Measurements from ENCODE around the gene RTKN2. TPM values are rescaled to one million over a fixed set of nuclear protein-coding genes. Genes with fewer than 3 reads are reported as not detected.

Gene RTKN2
- total RNA-seq, 2 donors from 2014 or later: 2.1 to 3.6 TPM

DNA sequence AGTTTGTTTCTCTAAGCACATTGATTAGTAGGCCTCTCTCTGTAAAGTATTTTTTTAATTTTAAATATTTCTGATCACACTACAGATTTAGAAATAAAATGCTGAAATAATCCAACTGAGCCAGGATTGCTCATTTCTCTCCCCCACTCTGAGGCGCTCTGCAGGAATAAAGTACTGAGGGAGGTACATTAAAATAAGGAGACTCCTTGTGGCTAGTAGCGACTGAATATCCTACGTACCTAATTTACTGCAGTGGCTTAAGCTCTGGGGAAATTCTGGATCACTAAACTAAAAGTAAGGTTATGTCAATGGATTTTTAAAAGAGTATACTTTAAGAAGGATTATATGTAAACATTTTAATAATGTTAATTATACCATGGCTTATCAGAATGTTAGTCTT is 75.2 kb downstream of the RTKN2 start:
- Histone ChIP-seq H3K4me1 (replicated peaks) (no peaks in the 10 kb centered on the region), H3K27me3 (replicated peaks; ENCODE audit: insufficient read depth) (no peaks in the 10 kb centered on the region), H3K27ac (no peak overlapping the region), H3K36me3 (no peaks in the 10 kb centered on the region), H3K9me3 (no peaks in the 10 kb centered on the region), H3K4me3 (no peak overlapping the region)
- DNase-seq (ENCODE audit: low spot score): no peak
- 92% methylated on average over 3 of the region's 3 CpGs for WGBS
- intact Hi-C loops (cut with DNase I): no loop called here
- TF ChIP-seq POLR2A (IDR thresholded peaks at IDR 0.05) (no peak), POLR2AphosphoS5 (IDR thresholded peaks at IDR 0.05) (no peak)
- TF ChIP-seq, protein P1, sequence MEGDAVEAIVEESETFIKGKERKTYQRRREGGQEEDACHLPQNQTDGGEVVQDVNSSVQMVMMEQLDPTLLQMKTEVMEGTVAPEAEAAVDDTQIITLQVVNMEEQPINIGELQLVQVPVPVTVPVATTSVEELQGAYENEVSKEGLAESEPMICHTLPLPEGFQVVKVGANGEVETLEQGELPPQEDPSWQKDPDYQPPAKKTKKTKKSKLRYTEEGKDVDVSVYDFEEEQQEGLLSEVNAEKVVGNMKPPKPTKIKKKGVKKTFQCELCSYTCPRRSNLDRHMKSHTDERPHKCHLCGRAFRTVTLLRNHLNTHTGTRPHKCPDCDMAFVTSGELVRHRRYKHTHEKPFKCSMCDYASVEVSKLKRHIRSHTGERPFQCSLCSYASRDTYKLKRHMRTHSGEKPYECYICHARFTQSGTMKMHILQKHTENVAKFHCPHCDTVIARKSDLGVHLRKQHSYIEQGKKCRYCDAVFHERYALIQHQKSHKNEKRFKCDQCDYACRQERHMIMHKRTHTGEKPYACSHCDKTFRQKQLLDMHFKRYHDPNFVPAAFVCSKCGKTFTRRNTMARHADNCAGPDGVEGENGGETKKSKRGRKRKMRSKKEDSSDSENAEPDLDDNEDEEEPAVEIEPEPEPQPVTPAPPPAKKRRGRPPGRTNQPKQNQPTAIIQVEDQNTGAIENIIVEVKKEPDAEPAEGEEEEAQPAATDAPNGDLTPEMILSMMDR (IDR thresholded peaks at IDR 0.05): no peak

DNA sequence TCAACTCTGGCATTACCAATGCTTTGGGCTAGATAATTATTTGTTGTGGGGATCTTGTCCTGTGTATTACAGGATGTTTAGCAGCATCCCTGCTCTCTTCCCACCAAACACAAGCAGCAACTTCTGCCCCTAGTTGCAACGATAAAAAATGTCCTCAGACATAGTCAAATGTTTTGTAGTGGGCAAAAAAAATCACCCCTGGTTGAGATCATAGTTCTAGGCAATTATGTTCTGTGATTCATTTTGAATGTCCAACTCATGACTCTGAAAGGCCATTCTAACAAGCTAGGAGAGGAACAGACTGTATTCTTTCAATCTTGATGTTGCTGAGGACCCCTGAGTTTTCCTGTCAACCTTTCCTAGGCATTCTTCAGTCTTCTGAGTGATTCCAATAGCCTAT is 79.5 kb downstream of the RTKN2 start:
- H3K4me1 ChIP-seq (replicated peaks): no peaks in the 10 kb centered on the region
- no peaks in the 10 kb centered on the region for H3K27me3 ChIP-seq (replicated peaks; ENCODE audit: insufficient read depth)
- no peak for TF ChIP-seq POLR2AphosphoS5 (IDR thresholded peaks at IDR 0.05)
- WGBS: 92% methylated on average over 1 of the region's 1 CpG
- H3K4me3 ChIP-seq: no peak overlapping the region
- no peak overlapping the region for H3K27ac ChIP-seq
- DNase-seq (ENCODE audit: low spot score): no peak
- intact Hi-C loops (cut with DNase I): no loop called here
- H3K36me3 ChIP-seq: no peaks in the 10 kb centered on the region
- H3K9me3 ChIP-seq: no peaks in the 10 kb centered on the region

DNA sequence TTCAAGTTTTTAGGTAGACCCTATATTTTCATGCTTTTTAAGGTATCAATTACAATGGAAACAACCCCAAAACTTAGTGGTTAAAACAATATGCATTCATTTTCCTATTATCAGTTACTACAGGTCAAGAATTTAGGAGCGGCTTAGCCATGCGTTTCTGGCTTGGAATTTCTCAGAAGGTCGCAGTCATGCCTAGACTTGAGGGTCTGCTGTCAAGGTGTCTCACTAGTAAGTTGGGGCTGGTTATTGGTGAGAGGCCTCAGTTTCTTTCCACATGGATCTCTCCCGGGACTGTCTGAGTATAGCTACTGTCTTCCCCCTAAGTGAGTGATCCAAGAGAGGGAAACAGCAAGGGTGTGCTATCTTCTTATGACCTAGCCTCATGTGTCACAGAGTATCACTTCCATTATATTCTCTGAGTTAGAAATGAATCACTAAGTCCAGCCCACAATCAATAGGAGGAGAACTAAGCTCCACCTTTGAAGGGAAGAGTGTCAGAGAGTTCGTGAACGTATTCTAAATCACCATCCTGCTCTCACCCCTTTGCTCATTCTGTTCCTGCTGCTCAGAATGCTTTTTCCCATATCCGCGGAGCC is 80.5 kb downstream of the RTKN2 start:
- no peaks in the 10 kb centered on the region for H3K36me3 ChIP-seq
- intact Hi-C loops (cut with DNase I): no loop called here
- no peaks in the 10 kb centered on the region for H3K9me3 ChIP-seq
- H3K4me1 ChIP-seq (replicated peaks): no peaks in the 10 kb centered on the region
- no peaks in the 10 kb centered on the region for H3K27me3 ChIP-seq (replicated peaks; ENCODE audit: insufficient read depth)
- no peak overlapping the region for H3K27ac ChIP-seq
- H3K4me3 ChIP-seq: no peak overlapping the region
- TF ChIP-seq, protein P1 (IDR thresholded peaks at IDR 0.05): no peak
- TF ChIP-seq POLR2AphosphoS5 (IDR thresholded peaks at IDR 0.05) (no peak), POLR2A (IDR thresholded peaks at IDR 0.05) (no peak)
- no peak for DNase-seq (ENCODE audit: low spot score)
- 85% methylated on average over 8 of the region's 8 CpGs for WGBS

DNA sequence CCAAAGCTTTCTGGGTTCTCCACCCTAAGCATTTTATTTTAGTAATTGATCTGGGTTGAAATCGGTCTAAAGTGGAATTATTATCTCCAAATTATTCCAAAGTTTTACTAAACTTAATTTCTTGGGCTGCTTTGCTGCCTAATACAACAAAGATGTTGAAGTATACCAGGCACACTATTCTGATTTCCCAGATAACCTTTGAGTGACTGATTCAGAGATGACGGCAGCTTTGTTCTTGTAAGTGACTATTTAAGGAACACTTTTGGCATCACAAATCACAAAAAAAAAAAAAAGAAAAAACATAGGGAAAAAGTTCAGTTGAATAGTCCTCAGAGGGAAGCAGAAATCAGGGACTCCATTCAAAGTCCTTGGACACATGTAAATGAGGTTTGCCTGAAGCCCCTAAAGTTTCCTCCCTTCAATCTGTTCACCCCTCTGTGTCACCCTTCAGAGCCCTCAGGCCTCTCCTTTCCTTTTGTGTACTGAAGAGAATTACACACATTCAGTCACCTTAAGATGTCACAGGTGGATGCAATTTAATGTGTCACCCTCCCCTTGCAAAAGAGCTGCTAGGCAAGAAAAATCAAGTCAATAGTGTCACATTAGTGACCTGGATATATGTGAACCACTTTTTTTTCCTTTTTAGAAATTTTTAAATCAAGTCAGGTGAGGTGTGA is 81.5 kb downstream of the RTKN2 start:
- intact Hi-C loops (cut with DNase I): no loop called here
- no peaks in the 10 kb centered on the region for H3K9me3 ChIP-seq
- 47% methylated on average over 2 of the region's 2 CpGs for WGBS

DNA sequence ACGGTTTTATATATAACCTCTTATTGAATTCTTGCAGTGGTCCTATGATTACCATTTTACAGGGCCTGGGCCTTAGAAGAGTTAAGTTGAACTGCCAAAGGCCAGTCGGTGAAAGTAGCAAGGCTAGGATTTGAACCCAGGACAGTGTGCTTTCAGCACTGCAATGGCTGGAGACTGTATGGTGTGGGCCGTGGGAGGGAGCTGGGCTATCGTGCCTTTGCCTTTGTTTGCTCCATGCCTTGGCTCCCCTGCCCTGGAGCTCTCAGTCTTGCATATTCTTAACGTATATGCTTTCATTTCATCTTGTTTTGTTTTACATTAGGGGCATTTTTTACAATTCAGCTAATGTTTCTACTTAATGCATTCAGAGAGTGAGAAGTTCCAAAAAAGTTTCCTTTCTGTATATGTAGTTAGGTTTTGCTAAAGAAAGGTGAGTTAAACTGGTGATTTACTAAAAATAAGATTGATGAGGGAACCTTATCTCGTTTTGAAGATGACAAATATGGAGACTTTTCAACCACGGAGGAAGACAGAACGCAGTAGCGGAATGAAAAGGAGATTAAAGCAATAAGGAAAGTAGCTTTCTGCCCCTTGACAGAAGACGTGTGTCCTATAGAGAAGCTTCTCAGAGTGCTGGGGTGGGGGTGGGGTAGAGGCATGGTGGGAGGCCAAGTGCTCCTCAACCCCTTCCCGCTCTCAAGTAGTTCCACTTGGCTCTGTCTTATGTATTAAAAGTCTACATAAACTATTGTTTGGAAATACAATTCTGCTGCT is 82.5 kb downstream of the RTKN2 start:
- 87% methylated on average over 11 of the region's 11 CpGs for WGBS
- Histone ChIP-seq H3K27me3 (replicated peaks; ENCODE audit: insufficient read depth) (no peaks in the 10 kb centered on the region), H3K9me3 (no peaks in the 10 kb centered on the region), H3K36me3 (no peaks in the 10 kb centered on the region), H3K4me3 (no peak overlapping the region), H3K4me1 (replicated peaks) (no peaks in the 10 kb centered on the region), H3K27ac (no peak overlapping the region)
- TF ChIP-seq, protein P1 (IDR thresholded peaks at IDR 0.05): no peak
- TF ChIP-seq POLR2A (IDR thresholded peaks at IDR 0.05) (no peak), POLR2AphosphoS5 (IDR thresholded peaks at IDR 0.05) (no peak)
- no peak for DNase-seq (ENCODE audit: low spot score)
- intact Hi-C loops (cut with DNase I): no loop called here

More for the DNA sequence above, 81.5 kb downstream of the RTKN2 start:
- Histone ChIP-seq H3K27ac (no peak overlapping the region), H3K27me3 (replicated peaks; ENCODE audit: insufficient read depth) (no peaks in the 10 kb centered on the region), H3K4me3 (no peak overlapping the region), H3K4me1 (replicated peaks) (no peaks in the 10 kb centered on the region), H3K36me3 (no peaks in the 10 kb centered on the region)
- no peak for DNase-seq (ENCODE audit: low spot score)
- TF ChIP-seq POLR2AphosphoS5 (IDR thresholded peaks at IDR 0.05): no peak
- TF ChIP-seq POLR2A (IDR thresholded peaks at IDR 0.05): no peak
- TF ChIP-seq, protein P1 (IDR thresholded peaks at IDR 0.05): no peak
